NCI-H187 treated with DMSO at 0.1 percent for 48 hours (cell line): ENCODE data around the gene NFIL3.

Source experiments
- DNase-seq: peaks from one replicate; lab custom pipeline; 2025; lab: John Stamatoyannopoulos, UW

The NFIL3 gene

DNA sequence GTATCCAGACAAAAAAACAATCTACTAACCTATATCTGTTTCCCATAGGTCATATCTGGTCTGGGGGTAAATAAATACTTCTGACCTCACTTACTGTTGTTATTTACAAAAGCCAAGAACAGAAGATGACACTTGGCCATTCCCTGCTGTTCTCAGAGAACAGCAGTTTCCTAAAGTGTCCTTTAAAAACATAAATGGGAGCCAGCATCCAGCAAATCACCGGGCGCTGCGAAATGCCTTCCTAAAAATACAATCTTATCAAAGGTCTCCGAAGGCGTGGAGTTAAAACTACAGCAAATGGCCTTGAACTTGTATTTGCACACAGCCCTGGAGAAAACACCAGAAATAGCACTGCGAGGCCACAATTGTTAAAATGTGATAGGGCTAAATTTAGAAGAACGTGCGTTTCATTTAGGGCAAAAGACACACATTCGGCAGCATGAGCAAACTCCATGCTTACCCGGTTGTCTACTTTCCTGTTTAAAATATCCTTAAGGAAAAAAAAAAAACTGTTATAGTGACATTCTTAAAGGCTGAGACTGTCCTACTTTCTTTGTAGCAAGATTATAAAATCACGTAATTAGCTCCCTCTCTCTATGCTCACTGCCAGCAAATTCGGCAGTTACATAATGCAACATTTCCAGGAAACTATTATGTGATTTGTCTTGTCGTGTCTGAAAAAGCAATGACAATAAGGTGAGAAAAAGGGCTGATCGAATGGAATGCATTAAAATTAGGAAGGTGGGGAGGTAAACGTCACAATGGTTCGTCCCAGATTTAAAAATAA lies 1.5 kb downstream of the NFIL3 start:
- DNase-seq: no peak

GRCh38 chr9:91421128-91421765 lies 2.4 kb downstream of the NFIL3 start:
- no peak for DNase-seq

- DNase-seq: no peak
Observed at GRCh38 chr9:91420501-91421127, 3.0 kb downstream of the NFIL3 start.

DNA sequence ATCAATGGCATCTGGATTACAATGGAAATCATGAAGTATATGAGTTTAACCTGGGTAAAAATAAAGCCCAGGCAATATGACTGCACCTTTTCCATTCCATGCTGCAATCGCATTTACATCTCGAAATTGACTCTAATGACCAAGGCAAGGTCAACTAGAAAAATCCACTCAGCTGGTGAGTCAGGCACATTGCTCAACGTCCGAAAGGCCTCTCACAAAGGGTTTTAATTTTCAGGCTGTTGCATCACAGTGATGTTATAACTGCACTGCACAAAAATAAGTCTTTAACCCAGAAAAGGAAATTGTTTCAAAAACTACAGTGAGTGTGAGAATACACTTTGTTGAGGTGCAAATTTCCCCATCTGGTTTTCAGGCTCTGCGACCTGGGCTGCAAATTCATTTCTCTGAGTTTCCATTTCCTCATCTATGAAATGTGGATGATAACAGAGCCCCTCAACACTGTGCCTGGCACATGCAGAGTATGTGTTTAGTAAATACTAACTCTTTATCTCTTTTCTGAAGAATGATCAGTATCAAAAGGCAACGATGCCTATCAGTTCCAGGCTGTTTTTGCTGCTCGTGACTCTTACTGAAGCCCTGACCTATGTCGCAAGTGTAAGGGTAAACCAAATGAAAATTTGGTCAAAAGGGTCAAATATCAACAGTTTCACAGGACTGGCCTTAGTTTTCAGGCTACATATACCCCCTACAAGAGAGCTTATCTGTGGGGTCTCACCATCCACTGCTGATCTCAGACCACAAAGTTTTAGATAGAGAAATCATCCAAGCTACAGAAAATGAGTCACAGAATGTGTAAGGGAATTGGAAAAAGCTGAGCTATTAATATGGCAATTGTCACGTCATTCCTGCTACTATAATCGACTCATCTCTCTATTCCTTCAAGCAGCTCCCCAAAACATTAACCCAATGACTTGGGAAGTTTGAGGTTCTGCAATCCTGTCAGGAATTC lies 4.1 kb downstream of the NFIL3 start:
- no peak for DNase-seq

DNA sequence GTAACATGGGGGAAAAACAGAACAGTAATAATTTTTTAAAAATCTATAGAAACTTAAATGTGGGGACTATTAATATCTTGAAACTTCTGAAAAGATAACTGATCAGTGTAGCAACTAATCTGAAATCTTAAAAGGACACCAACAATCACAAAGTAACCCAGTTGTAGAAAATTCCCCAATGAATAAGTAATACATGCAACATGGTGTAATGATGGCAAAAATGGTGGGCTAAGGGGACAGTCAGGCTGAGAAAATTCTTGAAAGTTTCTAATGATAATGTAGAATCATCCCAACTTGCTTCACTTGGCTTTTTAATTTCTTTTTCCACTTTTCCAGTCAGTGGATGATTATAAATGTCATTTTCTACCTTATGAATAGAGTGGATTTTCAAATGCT lies 5.4 kb downstream of the NFIL3 start:
- DNase-seq: no peak

DNA sequence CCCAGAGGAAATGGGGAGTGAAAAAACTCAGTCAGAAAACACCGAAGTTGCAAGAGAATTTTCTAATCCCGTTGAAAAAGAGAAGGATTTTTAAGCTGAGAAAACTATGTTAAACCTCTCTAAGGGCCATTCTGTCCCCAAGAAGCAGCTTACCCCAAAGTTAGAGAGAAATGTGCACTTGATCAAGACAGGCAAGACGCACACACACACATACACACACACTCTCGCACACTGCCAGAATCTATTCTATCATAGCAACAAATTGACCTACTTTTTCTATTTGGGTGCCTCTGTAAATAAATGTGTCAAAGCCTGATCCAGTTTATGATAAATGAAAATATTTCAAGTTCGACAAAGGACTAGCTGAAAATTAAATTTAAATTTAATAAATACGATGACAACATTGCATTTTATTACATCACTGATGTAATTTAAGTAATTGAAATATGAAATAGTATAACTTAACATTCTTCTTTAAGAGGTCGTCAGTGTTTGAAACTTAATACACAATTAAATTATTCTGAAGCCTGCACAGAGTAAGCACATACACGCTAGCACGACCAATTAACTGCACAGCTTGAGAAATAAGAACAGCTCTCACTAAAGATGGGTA lies 5.9 kb downstream of the NFIL3 start:
- no peak for DNase-seq

- no peak for DNase-seq
Observed at GRCh38 chr9:91416096-91416712, 7.4 kb downstream of the NFIL3 start.

GRCh38 chr9:91415290-91415689 lies 8.3 kb downstream of the NFIL3 start:
- DNase-seq: no peak

- DNase-seq: no peak
Observed at GRCh38 chr9:91412941-91413340, 10.7 kb downstream of the NFIL3 start.

GRCh38 chr9:91411096-91411771 lies 12.4 kb downstream of the NFIL3 start:
- no peak for DNase-seq

GRCh38 chr9:91410161-91410560 lies 13.5 kb downstream of the NFIL3 start:
- no peak for DNase-seq

DNA sequence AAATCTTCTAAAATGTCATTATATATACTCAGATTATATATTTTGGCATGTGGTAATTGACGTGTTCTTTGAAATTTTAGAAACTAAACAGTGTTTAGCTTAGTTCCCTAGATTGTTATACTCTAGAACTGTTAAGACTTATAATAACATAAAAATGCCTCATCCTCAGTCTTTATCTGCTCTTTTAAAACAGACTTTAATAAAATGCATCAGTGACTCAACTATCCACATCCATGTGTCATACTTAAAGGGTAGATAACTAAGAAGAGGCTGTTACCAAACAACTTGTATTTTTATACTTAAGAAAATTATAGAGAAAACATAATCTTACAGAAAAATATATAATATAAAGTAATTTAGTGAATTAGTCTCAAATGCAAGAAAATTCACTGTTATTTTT lies 15.2 kb downstream of the NFIL3 start:
- no peak for DNase-seq

DNA sequence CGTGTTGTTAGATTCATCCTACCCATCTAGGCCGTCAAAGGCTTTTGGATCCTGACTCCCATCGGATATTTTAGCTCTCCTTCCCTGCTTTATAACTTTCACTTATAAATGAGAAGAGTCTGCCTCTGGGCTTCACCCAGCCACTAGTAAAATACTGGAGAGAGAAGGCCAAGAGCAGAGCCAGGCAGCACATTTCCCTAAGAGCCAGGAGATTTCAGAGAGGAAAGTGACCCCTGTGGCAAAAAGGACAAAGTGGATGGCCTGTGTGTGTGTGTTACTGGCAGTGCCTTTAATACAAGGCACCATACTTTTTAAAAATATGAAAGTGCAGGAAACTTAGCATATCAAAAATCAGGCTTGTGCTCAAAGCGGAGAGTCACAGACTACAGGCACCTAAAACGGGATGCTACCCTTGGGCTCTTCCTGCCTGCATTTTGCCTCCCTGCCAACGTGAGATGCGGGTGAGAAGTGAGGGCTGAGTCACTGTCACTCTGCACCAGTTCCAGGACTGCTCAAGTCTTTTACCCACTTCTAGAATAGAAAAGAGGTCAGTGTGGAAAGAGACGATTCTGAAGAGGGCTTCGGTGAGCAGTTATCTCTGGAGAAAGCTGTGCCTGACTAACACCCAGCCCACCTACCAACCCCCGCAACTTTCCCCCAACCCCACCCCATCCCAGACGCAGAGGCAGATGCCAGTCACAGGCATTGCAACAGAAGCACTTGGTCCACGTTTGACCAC lies 15.9 kb downstream of the NFIL3 start:
- DNase-seq: no peak

- no peak for DNase-seq
Observed at GRCh38 chr9:91405343-91406077, 18.1 kb downstream of the NFIL3 start.

DNA sequence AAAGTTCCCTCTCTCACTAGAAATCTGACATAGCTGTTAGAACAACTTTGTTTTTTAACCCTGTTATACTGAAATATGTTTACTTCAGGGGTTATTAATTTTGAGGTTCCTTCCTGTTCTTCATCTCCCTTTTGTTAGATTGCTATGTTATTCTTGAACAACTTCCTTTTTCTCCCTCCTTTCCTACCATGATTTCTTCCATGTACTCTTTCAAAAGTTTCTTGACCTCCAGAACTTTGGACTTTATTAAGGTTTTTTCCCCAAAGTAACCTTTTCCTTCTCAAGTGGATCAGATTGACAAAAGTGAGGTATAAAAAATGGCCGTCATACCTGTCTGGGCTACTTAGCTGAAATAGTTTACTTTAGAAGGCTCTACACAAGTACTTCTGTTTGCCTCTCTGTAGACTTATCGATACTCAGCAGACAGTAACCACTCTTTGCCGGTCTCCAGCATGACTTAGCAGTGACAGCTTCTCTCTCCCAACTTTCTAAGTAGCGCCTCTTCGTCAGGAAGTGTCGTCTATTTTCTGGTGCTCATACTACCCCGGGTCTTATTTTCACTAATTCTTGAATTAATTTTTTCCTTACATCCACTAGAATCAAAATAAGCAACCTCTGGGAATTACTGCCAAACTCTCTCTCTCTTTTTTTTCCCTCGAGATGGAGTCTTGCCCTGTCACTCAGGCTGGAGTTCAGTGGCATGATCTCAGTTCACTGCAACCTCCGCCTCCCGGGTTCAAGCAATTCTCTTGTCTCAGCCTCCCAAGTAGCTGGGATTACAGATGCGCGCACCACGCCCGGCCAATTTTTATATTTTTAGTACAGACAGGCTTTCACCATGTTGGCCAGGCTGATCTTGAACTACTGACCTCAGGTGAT lies 19.7 kb downstream of the NFIL3 start:
- no peak for DNase-seq

GRCh38 chr9:91398926-91399325 lies 24.7 kb downstream of the NFIL3 start:
- no peak for DNase-seq

DNA sequence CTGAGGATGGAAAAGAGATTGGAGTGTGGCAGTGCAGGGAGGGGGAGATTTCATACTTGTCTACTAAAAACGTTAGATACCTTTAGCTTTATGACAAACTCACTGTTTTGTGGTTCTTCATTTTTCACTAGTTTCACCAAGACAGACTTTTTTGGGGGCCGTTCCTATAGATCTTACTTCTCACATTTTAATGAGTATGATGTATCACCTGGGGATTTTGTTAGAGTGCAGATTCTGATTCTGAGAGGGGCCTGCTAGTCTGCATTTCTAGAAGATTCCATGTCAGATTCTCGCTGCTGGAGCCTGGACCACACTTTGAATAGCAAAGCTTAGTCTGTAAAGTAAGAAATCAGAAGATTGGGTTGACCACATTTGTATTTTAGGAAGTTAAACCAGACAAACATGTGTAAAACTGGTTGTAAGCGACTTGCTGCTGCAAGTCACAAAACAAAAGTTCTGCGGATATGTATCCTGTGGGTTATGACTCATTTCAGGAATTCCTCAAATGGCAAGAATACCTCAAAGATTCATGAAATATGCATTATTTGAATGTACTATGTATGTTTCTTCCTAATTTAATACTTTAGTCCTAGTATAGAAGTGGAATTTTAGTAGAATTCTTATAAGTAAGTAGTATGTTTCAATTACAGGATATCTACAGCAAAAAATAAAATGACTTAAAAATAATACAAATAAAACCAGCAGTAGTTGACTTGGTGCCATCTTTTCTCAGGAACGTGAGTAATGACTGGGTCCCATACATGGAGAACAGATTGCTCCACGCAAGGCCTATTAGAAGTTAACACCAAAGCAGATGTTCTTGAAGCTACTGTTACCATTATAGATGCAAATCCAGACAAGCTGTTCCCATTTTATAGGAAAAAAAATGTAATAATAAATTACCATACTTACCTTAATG lies 27.8 kb downstream of the NFIL3 start:
- DNase-seq: no peak
